ENCODE results near the gene OR5K2.

OR5K2 gene

DNA sequence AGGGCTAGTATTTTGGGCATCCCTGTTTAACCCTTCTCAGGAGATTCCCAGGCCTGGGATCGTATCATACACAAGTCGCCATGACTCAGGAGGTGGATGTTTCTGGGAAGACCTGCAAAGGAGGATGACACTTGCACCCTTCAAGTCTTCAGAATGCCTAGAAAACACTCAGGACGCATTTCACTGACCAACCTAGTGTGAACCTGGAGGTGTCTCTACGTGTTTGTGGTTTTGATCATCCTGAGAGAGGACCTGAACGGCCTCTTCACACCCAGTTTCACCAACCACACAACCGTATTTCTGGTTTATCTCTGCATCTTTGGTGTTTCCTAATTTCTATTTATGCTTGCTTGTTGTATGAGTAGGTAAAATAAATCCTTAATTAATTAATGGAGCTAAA is 28.0 kb downstream of the OR5K2 start:
- no peak for DNase-seq

DNA sequence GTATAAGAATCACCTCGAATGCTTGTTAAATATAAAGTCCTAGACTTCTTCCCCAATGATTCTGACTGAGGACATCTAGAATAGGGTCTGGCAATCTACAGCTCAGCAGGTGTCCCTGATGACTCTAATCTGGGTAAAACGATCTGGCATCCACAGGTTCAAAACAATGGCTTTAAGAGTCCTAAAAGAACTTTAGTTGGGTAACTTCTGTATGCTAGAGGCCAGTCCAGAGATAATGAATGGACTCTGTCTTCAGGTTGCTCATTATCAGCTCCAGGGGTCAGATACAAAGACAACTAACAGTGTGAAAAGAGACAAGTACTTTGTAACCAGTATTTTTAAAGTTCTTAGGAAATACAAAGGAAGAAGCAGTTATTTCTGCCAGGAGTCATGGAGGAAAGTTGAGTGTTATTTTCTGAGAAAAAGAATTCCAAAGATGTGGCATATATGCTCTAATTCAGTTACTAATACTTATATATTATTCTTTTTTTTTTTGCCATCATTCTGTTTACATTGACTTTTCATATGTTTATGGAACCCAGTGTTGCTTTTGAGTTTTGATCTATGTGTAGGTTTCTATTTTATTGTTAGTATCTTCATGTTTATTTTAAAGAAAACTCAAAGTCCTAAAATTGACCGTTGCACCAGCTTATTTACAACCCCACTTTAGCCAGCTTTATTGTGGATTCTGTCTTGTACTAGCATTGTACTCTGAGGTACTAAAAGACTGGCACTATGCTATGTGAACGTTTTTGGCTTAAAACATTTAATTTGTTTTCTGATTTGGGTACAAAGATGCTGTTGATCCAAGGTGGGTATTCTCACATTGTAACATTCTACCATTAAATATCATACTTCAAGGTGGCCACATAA is 31.2 kb downstream of the OR5K2 start:
- no peak for DNase-seq

DNA sequence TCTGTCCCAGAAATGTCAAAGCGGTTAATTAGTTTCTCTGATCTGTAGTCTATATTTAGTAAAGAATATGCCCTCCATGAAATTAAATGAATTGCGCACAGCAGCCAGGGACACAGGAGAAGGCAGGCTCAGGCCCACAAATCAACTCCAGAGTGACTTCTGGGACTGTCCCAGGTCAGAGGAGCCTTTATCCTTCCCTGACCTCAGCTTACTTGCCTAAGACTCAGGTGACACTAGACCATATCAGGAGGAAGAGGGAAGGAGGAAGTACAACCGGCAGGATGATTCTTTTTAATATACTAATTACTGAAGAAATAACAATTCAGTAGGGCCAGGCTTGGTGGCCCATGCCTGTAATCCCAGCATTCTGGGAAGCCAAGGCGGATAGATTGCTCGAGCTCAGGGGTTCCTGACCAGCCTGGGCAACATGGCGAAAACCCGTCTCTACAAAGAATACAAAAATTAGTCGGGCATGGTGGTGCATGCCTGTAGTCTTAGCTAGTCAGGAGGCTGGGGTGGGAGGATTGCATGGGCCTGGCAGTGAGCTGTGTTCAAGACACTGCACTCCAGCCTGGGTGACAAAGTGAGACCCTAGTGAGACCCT is 32.5 kb downstream of the OR5K2 start:
- DNase-seq = no peak

DNA sequence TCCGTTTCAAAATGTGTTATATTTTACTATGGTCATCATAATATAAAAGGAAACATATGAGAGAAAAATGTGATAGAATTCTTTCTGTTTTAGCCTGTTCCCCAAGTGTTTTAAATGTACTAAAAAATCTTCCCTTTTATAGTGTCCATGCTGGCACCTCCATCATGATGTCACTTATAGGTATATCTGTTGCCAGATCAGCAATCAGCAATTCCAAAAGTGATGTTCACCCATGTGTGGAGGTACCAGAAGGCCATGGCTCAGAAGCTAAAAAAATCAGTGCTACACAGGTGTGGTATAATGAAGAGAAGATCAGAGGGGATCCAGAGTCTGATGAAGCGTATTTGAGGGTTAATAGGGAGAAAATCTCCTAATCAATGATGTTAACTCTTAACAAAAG is 33.2 kb downstream of the OR5K2 start:
- DNase-seq = no peak

DNA sequence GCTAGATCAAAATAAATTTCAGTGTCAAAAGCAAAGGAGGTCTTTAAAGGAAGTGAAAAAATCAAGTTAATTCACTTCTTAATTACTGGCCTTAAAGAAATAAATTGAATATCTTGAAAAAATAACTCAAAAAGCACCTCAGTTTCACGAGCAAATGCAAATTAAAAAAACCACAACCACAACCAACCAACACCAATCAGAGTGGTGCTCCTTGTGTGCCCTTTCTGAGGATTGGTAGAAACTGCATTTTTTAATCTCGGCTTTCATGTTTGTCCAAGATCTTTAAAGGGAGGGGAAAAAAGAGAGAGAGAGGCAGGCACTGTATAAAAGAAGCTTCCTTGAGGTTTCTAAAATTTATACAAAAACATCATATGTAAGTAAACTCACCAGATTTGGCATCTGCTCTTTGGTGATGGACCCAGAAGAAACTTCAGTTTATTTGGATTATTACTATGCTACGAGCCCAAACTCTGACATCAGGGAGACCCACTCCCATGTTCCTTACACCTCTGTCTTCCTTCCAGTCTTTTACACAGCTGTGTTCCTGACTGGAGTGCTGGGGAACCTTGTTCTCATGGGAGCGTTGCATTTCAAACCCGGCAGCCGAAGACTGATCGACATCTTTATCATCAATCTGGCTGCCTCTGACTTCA is 34.3 kb downstream of the OR5K2 start, which contains the start of gene GPR15:
Gene GPR15, plus strand, starts transcription at position 357 of the 653 bp plus-strand sequence. Its CDS starts 56 bp downstream, at position 413.
- DNase-seq = no peak

DNA sequence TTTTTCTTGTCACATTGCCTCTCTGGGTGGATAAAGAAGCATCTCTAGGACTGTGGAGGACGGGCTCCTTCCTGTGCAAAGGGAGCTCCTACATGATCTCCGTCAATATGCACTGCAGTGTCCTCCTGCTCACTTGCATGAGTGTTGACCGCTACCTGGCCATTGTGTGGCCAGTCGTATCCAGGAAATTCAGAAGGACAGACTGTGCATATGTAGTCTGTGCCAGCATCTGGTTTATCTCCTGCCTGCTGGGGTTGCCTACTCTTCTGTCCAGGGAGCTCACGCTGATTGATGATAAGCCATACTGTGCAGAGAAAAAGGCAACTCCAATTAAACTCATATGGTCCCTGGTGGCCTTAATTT is 34.8 kb downstream of the OR5K2 start:
- DNase-seq = no peak

DNA sequence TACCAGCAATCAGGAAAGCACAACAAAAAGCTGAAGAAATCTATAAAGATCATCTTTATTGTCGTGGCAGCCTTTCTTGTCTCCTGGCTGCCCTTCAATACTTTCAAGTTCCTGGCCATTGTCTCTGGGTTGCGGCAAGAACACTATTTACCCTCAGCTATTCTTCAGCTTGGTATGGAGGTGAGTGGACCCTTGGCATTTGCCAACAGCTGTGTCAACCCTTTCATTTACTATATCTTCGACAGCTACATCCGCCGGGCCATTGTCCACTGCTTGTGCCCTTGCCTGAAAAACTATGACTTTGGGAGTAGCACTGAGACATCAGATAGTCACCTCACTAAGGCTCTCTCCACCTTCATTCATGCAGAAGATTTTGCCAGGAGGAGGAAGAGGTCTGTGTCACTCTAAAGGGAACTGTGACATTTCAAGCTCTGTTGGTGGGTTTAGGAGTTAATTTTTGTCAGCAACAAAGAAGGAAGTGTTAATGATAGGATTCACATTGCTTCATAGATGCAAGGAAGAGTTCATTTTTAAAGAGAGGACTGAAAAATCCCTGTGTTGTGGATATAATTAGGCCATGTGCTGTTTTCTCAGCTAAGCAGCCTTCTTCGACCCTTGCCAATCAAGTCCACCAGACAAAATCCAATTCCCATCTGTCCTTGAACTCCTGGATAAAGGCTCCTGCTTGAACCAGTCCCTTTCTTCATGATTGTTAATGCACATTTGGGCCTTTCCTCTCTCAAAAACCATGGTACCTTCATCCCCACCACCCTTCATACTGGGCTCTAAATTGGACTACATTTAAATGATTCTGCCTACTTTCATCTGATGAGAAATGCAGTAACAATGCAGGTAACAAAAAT is 35.5 kb downstream of the OR5K2 start:
- DNase-seq = no peak

DNA sequence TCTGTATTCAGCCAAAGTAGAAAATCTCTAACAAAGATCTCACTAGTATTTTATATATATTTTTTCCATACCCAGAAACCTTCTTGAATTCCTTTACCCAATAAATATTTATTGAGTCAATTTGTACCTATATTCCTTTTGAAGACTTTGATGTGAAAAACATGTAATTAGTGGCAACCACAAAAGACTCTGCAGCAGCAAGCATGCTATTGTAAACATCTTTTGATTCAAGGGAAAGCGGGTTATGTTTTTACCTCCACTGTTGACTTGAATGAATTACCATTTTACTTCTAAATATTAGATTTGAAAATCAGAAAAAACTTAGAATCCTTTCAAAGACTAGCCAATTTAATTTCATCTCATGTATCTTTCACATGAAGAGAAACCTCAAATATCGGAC is 36.7 kb downstream of the OR5K2 start:
- no peak for DNase-seq

DNA sequence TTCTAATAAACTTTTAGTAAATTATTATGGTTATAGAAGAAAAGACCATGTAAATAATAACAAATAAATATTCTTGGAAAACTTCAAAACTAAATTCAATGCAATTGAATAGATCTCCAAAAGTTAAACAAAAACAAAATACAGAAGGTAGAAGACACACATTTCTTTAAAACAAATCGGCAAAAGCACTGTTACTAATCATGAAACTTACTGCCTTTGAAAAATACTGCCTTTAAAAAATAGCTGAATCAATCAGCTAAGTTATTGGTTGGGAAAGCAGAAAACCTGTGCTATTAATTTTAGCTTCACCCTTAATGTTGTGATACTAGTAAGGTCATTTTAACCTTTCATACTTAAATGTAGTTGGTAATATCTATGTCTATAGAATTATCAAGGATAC is 37.3 kb downstream of the OR5K2 start:
- DNase-seq = no peak

DNA sequence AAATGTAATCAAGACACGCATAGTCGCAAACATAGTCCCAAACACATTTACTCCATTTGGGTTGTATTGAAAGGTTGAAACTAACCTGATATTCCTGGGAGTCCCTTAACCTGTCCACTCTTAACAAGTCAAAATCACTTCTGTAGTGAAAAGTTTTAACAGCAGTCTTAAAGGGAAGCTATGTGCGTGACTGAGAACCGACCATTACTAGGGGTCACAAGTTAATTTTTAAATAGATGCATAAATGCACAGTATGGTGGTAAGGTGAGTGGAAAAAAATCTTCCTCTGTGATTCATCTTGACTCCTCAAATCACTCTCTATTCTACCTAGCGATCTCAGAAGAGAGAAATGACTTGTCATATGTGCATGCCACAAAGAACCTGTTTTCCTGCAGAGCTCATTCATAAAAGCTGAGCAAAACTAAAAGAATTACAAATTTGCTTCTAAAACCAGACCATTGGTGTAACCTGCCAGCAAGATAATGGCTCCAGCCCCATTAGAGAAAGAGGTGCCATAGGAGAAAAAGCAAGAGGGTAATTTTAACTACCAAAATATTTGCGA is 39.1 kb downstream of the OR5K2 start:
- no peak for DNase-seq

DNA sequence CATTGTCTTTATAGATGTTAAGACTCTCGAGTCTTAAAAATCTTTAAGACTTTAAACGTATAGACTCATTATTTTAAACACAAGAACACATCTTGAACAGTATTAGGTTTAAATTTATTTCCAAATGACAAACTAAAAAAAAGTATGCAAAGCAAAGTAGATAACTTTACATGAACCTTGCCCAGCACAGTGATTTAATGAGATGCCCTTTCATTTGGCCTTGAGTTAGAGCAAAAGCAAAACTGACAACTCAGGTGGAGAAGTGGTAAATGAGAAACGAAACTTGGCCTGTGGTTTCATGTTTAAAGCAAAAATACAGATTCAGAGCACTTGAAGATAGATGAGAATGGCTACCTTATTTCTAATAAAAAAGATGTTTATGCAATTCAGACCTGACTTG is 42.9 kb downstream of the OR5K2 start:
- no peak for DNase-seq

DNA sequence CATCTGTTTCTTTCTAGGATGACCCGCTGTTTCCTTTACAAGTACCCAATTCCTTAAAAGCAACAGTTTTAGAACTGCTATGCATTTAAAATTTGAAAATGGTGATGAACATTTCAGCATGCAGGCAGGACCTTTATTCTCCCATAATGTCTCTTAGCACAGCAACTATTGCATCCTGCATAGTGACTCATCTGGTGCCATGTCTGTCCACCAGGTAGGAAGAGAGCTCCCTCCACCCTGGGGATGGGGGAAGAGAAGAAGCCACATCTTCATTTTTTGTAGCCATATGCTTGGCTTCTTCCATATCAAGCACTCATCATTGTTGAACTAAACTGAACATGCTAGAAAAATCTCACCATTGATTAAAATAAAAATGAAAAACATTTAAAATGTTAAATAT is 44.2 kb downstream of the OR5K2 start:
- no peak for DNase-seq

DNA sequence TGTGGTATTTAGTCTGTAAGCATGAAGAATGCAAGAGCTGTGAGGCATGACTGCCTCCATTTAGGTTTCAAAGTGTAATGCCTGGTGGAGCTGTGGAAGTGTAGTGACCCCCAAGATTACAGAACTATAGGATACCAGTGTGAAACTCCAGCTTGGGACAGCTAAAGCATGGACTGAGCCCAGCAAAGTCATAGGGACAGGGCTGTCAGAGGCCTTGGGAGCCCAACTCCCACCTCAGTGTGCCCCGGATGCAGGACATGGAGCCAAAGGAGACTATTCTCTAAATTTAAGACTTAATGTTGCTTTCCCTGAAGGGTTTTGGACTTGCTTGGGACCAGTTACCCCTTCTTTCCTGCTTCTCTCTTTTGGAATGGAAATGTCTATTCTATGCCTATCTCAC is 45.1 kb downstream of the OR5K2 start:
- no peak for DNase-seq

DNA sequence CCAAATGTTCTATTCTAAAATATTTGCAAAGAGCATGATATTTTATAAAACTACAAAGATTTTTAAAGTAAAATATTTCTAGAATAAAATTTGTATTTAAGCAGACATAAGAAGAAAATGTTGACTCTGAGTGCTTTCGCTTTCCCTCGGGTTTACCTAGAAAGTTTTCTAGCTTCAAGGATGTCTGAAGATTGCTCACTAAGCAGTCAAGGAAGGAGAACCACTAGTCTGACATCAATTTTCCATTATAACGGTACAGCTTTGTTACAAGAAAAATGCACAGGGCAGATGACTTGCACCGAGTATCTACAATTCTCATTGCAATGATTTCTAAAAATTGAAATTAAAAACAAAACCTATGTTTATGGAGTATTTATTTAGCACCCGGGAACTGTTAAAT is 48.5 kb downstream of the OR5K2 start:
- no peak for DNase-seq
